GM19455 (cell line): ENCODE data around the gene TSPAN1.

ENCODE experiments used
- ATAC-seq: cut with Tn5 transposase; IDR thresholded peaks from one replicate; pipeline ENCODE4 v1.9.1; 2021; ENCODE audit not compliant: unreplicated experiment

TSPAN1 gene

DNA sequence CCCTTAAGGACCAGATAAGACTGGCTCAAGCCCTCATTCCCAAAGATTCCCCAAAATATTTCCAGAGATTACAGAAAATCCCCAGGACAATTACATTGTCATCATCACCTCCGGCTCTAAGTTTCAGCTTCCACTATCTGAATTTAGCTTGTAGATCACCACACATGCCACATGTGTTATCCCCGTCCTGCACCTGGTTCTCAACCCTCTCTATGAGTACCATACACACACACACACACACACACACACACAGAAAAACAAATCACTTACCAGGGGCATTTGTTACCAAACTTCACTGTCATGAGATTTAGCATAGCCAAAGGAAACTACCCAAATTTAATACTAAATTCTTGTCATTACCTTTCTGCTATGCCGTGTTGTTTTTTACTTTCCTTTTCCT is 15.4 kb upstream of the TSPAN1 start:
- ATAC-seq, result no peak

GRCh38 chr1:46160212-46160611 is 14.7 kb upstream of the TSPAN1 start:
- ATAC-seq, result no peak

DNA sequence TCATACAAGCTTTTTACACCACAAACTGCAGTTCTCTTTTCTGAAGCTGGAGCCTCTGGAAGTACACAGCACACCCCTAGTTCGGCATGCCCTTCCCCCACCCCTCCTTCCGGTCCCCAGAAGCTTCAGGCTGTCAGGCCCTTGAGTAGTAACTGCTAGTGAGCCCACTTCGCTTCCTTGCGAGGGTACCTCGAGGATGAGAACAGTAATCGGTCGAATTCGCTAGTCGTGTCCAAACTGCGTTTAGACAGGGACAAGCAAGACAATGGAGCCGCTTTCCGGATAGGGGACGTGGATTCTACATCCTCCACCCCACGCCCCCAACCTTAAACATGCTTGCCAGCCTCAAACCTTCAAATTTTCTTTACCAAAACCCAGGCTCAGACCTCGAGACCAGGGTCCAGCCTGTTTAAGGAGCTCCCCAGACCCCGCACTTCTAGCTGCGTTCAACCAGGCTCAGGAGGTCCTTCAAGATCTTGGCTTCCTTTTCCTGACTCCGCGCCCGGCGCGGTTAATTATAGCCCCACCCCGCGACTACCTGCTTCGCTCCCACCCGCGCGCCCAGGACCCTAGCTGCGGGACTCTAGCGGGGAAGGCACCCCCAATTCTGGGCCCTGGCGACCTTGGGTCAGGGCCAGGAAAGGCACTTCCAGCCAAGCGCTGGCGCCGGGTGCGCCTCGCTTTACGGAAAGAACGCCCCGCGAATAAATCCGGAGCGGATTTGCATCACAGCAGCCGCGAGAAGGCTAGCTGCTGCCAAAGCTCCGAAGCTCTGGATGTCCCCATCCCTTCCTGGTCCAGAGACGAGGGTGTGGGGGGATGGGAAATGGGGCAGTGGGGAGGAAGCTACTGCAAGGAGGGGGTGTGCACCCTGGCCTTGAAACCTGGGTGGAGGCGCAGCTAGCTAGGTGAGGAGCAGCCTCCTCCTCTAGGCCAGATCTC is 8.1 kb upstream of the TSPAN1 start:
- ATAC-seq, result no peak

DNA sequence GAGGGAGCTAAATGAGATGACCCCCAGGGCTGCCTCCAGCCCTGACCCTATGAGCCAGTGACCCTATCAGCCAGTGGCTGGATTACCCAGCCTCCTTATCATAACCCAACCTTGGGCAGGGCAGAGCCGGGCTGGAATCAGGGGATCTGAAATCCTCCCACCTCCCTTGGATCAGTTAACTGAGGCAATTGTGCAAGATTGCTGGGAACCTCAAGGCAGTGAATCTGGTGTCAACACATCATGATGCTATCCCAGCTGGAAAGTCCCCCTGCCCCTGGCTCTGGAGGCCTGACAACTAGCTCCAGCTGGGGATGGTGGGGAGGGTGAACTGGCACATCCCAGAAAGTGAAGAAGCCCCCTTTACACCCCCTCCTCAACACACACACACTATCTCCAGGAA is 6.4 kb upstream of the TSPAN1 start:
- no peak for ATAC-seq

- no peak for ATAC-seq
These were observed 5.0 kb upstream of the TSPAN1 start for GRCh38 chr1:46169811-46170454.

GRCh38 chr1:46171351-46171750 is 3.5 kb upstream of the TSPAN1 start:
- ATAC-seq, result no peak

GRCh38 chr1:46171871-46172270 is 3.0 kb upstream of the TSPAN1 start:
- no peak for ATAC-seq

DNA sequence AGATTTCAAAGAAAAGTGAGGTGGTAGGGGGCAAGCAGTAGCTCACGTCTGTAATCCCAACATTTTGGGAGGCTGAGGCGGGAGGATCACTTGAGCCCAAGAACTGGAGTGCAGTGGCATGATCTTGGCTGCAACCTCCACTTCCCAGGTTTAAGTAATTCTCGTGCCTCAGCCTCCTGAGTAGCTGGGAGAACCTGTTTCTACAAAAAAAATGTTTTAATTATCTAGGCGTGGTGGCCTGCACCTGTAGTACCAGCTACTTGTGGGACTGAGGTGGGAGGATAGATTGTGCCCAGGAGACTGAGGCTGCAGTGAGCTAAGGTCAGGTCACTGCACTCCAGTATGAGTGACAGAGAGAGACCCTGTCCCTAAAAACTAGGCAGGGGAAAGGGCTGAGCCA is 2.6 kb upstream of the TSPAN1 start:
- ATAC-seq, result no peak

GRCh38 chr1:46173361-46173856 is 1.5 kb upstream of the TSPAN1 start:
- no peak for ATAC-seq

- ATAC-seq, result no peak
These were observed 356 bp downstream of the TSPAN1 start for GRCh38 chr1:46175243-46175642.

- no peak for ATAC-seq
These were observed 1.5 kb downstream of the TSPAN1 start, which contains the start of gene P3R3URF for GRCh38 chr1:46176211-46176865. Gene P3R3URF, minus strand, starts transcription at chr1:46176488. Its CDS starts 17 bp downstream, at chr1:46176471.

- peak; percentile 63 for ATAC-seq
These were observed 4.5 kb downstream of the TSPAN1 start for GRCh38 chr1:46179138-46180081.

- ATAC-seq, result no peak
These were observed 5.3 kb downstream of the TSPAN1 start for GRCh38 chr1:46180082-46180616.

- ATAC-seq, result no peak
These were observed 6.7 kb downstream of the TSPAN1 start for GRCh38 chr1:46181343-46182260.

DNA sequence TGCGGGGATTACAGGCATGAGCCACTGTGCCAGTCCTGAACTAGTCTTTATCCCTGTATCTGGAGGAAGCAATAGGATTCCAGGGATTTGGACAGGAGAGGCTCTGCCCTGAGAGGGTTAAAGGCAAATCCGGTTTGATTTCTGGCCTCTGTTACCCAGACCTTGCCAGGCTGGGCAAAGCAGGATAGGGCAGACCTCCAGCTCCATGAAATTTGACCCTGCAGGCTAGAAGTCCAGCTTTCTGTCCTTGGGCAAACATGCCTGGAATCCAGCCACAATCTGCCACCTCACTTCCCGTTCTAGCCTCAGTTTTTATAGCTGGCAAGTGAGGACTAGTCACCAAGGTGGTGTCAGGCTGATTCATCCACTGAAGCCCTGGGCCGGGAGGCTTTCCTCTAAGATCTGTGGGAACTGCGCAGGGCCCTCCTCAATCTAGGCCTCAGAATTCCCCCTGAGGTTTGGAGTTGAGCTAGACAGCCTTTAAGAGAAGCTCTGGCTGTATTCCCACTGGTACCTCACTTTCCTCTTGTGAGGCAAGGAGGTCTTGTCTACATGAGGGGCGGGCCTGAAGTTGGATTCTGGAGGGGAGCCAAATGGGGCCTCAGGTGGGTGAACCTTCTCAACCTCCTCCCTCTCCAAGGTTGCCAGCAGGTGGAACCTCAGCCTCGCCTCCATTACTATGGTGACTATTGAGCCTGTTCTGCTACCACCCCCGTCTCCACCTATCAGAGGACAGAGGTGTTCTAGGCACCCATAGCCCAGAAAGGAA is 8.4 kb downstream of the TSPAN1 start:
- ATAC-seq, result no peak

- ATAC-seq, result no peak
These were observed 9.2 kb downstream of the TSPAN1 start for GRCh38 chr1:46183926-46184557.

DNA sequence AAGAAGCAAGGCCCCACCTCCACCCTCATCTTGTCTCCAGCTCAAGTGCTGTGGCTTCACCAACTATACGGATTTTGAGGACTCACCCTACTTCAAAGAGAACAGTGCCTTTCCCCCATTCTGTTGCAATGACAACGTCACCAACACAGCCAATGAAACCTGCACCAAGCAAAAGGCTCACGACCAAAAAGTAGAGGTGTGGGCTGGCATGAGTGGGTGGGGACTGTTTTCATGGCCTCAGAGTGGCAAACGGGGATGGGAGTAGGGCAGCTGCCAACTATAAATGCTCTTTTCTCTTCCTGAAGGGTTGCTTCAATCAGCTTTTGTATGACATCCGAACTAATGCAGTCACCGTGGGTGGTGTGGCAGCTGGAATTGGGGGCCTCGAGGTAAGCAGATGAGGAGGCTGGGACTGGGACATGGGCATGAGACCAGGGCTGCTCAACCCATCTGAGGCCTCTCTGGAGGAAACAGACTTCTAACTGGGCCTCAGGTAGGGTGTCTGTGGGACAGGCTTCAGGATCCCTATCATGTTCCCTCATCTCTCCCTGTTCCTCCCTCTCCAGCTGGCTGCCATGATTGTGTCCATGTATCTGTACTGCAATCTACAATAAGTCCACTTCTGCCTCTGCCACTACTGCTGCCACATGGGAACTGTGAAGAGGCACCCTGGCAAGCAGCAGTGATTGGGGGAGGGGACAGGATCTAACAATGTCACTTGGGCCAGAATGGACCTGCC is 10.2 kb downstream of the TSPAN1 start:
- ATAC-seq, result no peak
